Skeletal muscle satellite cell (primary cell): Measurements from ENCODE around the gene BBS4.

Experiments used
- H3K27me3 ChIP-seq: 2 replicates; pipeline ENCODE4 v1.7.0; 2013; ENCODE audit warnings: low read length; ENCODE audit not compliant: control insufficient read depth, insufficient read depth
- H3K36me3 ChIP-seq: 2 replicates; pipeline ENCODE4 v1.7.0; 2013; ENCODE audit warnings: mild to moderate bottlenecking, control low read depth, low read length; ENCODE audit not compliant: insufficient read depth
- H3K4me1 ChIP-seq: 2 replicates; pipeline ENCODE4 v1.7.0; 2013; ENCODE audit warnings: low read length; ENCODE audit not compliant: control insufficient read depth, insufficient read depth
- H3K4me2 ChIP-seq: 2 replicates; pipeline ENCODE4 v1.7.0; 2013; ENCODE audit warnings: mild to moderate bottlenecking, low read length
- H3K4me3 ChIP-seq: 2 replicates; pipeline ENCODE4 v1.7.0; 2013; ENCODE audit warnings: low read length
- H3K9ac ChIP-seq: 2 replicates; pipeline ENCODE4 v1.7.0; 2013; ENCODE audit warnings: mild to moderate bottlenecking, low read depth, low read length, moderate library complexity
- H3K9me3 ChIP-seq: replicated peaks from 2 replicates; pipeline ENCODE4 v1.7.0; 2013; ENCODE audit warnings: mild to moderate bottlenecking, control low read depth, low read length

Gene BBS4

GRCh38 chr15:72735111-72735510 is 49.1 kb downstream of the BBS4 start:
- H3K4me1 ChIP-seq, result no peaks in the 10 kb centered on the region
- H3K9ac ChIP-seq, result no peak overlapping the region
- H3K9me3 ChIP-seq, result no peaks in the 10 kb centered on the region
- H3K4me2 ChIP-seq, result no peak overlapping the region
- H3K27me3 ChIP-seq, result no peaks in the 10 kb centered on the region
- H3K36me3 ChIP-seq, result peaks cover 50% of the 10 kb centered on the region
- no peak overlapping the region for H3K4me3 ChIP-seq

GRCh38 chr15:72737061-72737460 is 51.1 kb downstream of the BBS4 start:
- H3K27me3 ChIP-seq, result no peaks in the 10 kb centered on the region
- H3K4me2 ChIP-seq, result no peak overlapping the region
- H3K4me3 ChIP-seq, result no peak overlapping the region
- no peaks in the 10 kb centered on the region for H3K9me3 ChIP-seq
- no peak overlapping the region for H3K9ac ChIP-seq
- peaks cover 46% of the 10 kb centered on the region for H3K36me3 ChIP-seq
- H3K4me1 ChIP-seq, result no peaks in the 10 kb centered on the region

- no peak overlapping the region for H3K4me3 ChIP-seq
- no peak overlapping the region for H3K9ac ChIP-seq
- H3K4me2 ChIP-seq, result no peak overlapping the region
- no peaks in the 10 kb centered on the region for H3K9me3 ChIP-seq
- no peaks in the 10 kb centered on the region for H3K4me1 ChIP-seq
- H3K27me3 ChIP-seq, result no peaks in the 10 kb centered on the region
- H3K36me3 ChIP-seq, result peaks cover 48% of the 10 kb centered on the region
Measured at GRCh38 chr15:72737723-72738122, 51.7 kb downstream of the BBS4 start.

GRCh38 chr15:72740219-72740618 is 54.2 kb downstream of the BBS4 start:
- Histone ChIP-seq H3K4me1 (no peaks in the 10 kb centered on the region), H3K9ac (no peak overlapping the region), H3K9me3 (no peaks in the 10 kb centered on the region), H3K36me3 (peaks cover 48% of the 10 kb centered on the region), H3K4me2 (no peak overlapping the region), H3K27me3 (no peaks in the 10 kb centered on the region), H3K4me3 (no peak overlapping the region)

GRCh38 chr15:72749700-72750099 is 63.7 kb downstream of the BBS4 start:
- no peaks in the 10 kb centered on the region for H3K27me3 ChIP-seq
- peaks cover 44% of the 10 kb centered on the region for H3K36me3 ChIP-seq
- H3K9ac ChIP-seq, result no peak overlapping the region
- H3K9me3 ChIP-seq, result no peaks in the 10 kb centered on the region
- peaks cover 5% of the 10 kb centered on the region for H3K4me1 ChIP-seq
- no peak overlapping the region for H3K4me3 ChIP-seq
- no peak overlapping the region for H3K4me2 ChIP-seq

- no peaks in the 10 kb centered on the region for H3K9me3 ChIP-seq
- H3K4me3 ChIP-seq, result no peak overlapping the region
- H3K4me1 ChIP-seq, result peaks cover 5% of the 10 kb centered on the region
- no peak overlapping the region for H3K4me2 ChIP-seq
- H3K27me3 ChIP-seq, result no peaks in the 10 kb centered on the region
- peaks cover 62% of the 10 kb centered on the region for H3K36me3 ChIP-seq
- H3K9ac ChIP-seq, result no peak overlapping the region
Measured at GRCh38 chr15:72751751-72752455, 65.9 kb downstream of the BBS4 start.

- H3K9me3 ChIP-seq, result no peaks in the 10 kb centered on the region
- peaks cover 70% of the 10 kb centered on the region for H3K36me3 ChIP-seq
- no peak overlapping the region for H3K9ac ChIP-seq
- H3K4me2 ChIP-seq, result no peak overlapping the region
- no peaks in the 10 kb centered on the region for H3K27me3 ChIP-seq
- H3K4me1 ChIP-seq, result peaks cover 16% of the 10 kb centered on the region
- H3K4me3 ChIP-seq, result no peak overlapping the region
Measured at GRCh38 chr15:72754096-72754495, 68.1 kb downstream of the BBS4 start.

GRCh38 chr15:72758182-72758581 is 72.2 kb downstream of the BBS4 start:
- no peak overlapping the region for H3K4me2 ChIP-seq
- no peak overlapping the region for H3K9ac ChIP-seq
- H3K9me3 ChIP-seq, result no peaks in the 10 kb centered on the region
- H3K4me1 ChIP-seq, result peaks cover 11% of the 10 kb centered on the region
- peaks cover 56% of the 10 kb centered on the region for H3K36me3 ChIP-seq
- H3K4me3 ChIP-seq, result no peak overlapping the region
- no peaks in the 10 kb centered on the region for H3K27me3 ChIP-seq

- Histone ChIP-seq H3K4me3 (no peak overlapping the region), H3K4me1 (peaks cover 11% of the 10 kb centered on the region), H3K27me3 (no peaks in the 10 kb centered on the region), H3K4me2 (no peak overlapping the region), H3K9me3 (no peaks in the 10 kb centered on the region), H3K36me3 (peaks cover 34% of the 10 kb centered on the region), H3K9ac (no peak overlapping the region)
Measured at GRCh38 chr15:72760590-72761260, 74.7 kb downstream of the BBS4 start.

- Histone ChIP-seq H3K36me3 (peaks cover 37% of the 10 kb centered on the region), H3K27me3 (no peaks in the 10 kb centered on the region), H3K4me1 (no peaks in the 10 kb centered on the region), H3K4me2 (no peak overlapping the region), H3K9ac (no peak overlapping the region), H3K9me3 (peaks cover 11% of the 10 kb centered on the region), H3K4me3 (no peak overlapping the region)
Measured at GRCh38 chr15:72764656-72765055, 78.6 kb downstream of the BBS4 start.

GRCh38 chr15:72766025-72766424 is 80.0 kb downstream of the BBS4 start:
- no peaks in the 10 kb centered on the region for H3K4me1 ChIP-seq

GRCh38 chr15:72766780-72767179 is 80.8 kb downstream of the BBS4 start:
- no peaks in the 10 kb centered on the region for H3K4me1 ChIP-seq
- no peak overlapping the region for H3K9ac ChIP-seq
- H3K36me3 ChIP-seq, result peaks cover 39% of the 10 kb centered on the region
- H3K9me3 ChIP-seq, result peaks cover 11% of the 10 kb centered on the region
- no peaks in the 10 kb centered on the region for H3K27me3 ChIP-seq
- no peak overlapping the region for H3K4me3 ChIP-seq
- no peak overlapping the region for H3K4me2 ChIP-seq

More at GRCh38 chr15:72766025-72766424, 80.0 kb downstream of the BBS4 start:
- Histone ChIP-seq H3K9me3 (peaks cover 11% of the 10 kb centered on the region), H3K4me2 (no peak overlapping the region), H3K4me3 (no peak overlapping the region), H3K9ac (no peak overlapping the region), H3K36me3 (peaks cover 35% of the 10 kb centered on the region), H3K27me3 (no peaks in the 10 kb centered on the region)
